Frontal cortex (tissue), 4 donors: ENCODE measurements around the gene ANTXR1. TPM values are rescaled to one million over a fixed set of nuclear protein-coding genes. Genes with fewer than 3 reads are reported as not detected.
A peak's percentile ranks its signal among the peaks of the same experiment; 100 is the strongest.

Experiments
- DNase-seq, 2 donors: peaks; one replicate each; pipeline ENCODE4 v3.0.0; 2012; ENCODE audit warnings: low spot score in 2 of 2
- FAIRE-seq: peaks from 2 replicates; lab custom pipeline; 2012; peaks lifted over from hg19 to GRCh38; lab: Jason Lieb, UNC
- total RNA-seq: library from RNA; depleted of rRNA; stranded (reverse); fragments of >200 nt; gene quantifications from one replicate; pipeline ENCODE4 v1.2.3, GENCODE V29; 2014
- donor health status: control.
- donor health status: control.
- donor health status: control.

ANTXR1 gene
- total RNA-seq, 1 donor from 2014 or later: 8.2 TPM

GRCh38 chr2:69149631-69150215 is 136.7 kb downstream of the ANTXR1 start:
- no peak for DNase-seq
- FAIRE-seq: no peak

GRCh38 chr2:69151931-69152330 is 139.0 kb downstream of the ANTXR1 start:
- no peak for DNase-seq

DNA sequence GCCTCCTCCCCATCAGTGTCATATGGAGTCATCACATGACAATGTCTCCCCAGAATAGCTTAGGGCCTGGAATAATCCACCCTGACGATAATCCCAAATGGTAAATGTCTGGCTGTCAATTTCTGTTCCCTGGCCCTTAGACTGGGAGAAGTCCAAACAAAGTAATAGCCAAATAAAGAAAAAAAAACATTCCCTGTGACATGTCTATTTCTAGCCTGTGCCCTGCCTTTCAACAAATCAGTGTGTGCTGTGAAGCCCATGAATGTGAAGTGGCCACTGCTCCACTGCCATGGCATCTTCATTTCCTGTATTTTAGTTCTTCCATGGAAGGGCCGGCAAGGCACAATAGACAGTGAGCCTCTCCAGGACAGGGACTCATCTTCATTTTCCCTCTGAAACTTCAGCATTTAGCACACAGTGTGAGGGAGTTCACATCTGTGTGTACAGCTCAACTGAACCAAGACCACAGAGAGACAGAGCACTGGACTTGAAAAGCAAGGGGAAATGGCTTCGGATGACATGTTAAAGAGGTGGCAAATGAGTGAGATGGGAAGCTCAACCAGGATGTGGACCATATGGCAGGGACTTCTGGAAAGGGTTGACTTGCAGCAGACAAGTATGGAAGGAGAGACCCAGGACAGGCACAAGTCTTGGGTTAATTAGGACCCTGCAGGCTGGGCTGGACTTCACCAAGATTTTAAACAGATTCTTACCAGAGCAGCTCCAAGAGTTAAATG is 140.0 kb downstream of the ANTXR1 start:
- DNase-seq: no peak
- FAIRE-seq: no peak

More at GRCh38 chr2:69151931-69152330, 139.0 kb downstream of the ANTXR1 start:
- no peak for FAIRE-seq

- DNase-seq: no peak
- no peak for FAIRE-seq
Measured at GRCh38 chr2:69154106-69154505, 141.1 kb downstream of the ANTXR1 start.

- DNase-seq: no peak
- FAIRE-seq: no peak
Measured at GRCh38 chr2:69156624-69157023, 143.6 kb downstream of the ANTXR1 start.

GRCh38 chr2:69157441-69157840 is 144.5 kb downstream of the ANTXR1 start:
- no peak for FAIRE-seq

DNA sequence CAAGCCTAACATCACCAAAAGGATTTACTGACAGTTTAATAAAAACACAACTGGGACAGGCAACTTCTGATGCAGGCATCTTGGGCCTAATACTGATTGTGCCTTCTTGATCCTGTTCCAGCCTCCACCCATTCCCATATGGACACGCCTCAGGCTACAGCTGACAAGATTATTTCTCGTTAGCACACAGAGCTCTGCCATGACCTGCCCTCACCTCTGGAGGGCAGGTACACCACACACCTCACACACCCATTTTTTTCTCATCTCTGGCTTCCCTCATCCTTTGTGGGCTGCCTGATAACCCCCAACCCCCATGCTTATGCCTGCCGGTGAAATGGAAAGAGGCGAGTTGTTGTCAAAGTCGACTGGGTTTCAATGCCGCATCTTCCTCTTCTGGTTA is 147.0 kb downstream of the ANTXR1 start:
- no peak for FAIRE-seq
- no peak for DNase-seq

More at GRCh38 chr2:69157441-69157840, 144.5 kb downstream of the ANTXR1 start:
- no peak for DNase-seq

DNA sequence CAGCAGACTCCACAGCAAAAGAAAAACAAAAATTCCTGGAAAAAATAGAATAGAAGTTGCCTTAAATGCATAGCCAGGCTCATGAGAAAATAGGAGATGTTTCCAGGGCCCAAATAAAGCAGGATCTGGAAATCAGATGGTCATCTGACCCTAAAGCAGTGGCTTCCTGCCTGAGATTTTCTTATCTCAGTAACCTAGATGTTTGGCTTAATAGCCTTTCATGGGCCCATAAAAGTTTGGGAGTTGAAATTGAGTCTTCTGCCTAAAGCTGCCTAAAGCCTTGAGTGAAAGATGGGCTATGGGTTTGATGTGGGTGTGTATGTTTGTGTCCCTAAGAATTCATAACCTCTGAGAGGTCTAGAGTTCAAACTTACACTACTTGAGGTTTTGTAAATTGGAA is 149.1 kb downstream of the ANTXR1 start:
- no peak for FAIRE-seq
- no peak for DNase-seq

- DNase-seq: peak in 1 of 2 donors; percentile 52
Measured at GRCh38 chr2:69163109-69163508, 150.1 kb downstream of the ANTXR1 start.

DNA sequence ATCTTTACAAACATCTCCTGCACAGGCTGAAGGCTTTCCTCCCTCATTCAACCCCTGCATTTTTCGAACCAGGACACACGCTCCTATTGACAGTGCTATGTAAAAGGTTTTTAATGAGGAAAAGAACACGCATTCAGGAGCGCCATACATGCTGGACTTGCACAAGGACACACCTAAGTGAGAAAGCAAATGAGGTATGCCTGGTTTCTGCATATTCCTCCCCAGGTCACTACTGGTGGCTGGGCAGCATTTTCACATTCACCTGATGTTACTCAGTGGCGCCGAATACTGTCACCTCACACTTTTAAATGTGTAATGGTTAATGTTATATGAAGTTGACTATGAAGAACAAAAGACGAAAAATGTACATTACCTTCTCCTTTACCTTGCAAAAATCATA is 150.6 kb downstream of the ANTXR1 start:
- DNase-seq: no peak
- FAIRE-seq: no peak

More at GRCh38 chr2:69163109-69163508, 150.1 kb downstream of the ANTXR1 start:
- FAIRE-seq: no peak

DNA sequence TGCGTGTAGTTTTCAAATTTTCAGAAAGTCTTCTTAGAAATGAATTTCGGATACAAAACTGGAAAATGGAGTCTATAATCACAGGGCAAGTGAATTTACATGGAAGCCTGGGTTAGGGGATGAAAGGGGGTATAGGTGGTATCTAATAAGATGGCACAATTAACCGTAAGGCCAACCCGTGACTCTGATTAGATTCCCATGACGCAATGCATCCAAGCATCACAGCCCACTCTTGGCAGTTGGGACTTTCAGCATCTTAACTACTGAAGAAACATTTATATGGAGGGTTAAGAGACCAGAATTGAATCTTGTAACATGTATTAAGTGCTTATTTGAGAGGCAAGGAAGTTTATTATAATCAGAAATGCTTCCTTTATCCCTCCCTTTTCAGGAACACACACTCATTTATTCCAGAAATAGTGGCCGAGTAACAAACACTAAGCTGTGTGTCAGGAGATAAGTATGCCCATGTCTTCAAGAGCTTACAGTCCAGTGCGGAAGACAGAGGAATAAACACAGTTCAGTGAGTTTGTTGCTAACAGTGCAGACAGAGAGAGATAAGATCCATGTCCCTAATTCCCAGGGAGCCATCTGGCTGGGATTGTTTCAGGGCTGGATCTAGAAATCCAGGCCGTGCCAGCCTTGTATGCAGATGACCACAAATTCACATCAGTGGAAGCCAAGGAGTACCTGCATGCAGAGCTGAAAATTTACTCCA is 151.2 kb downstream of the ANTXR1 start:
- FAIRE-seq: no peak

DNA sequence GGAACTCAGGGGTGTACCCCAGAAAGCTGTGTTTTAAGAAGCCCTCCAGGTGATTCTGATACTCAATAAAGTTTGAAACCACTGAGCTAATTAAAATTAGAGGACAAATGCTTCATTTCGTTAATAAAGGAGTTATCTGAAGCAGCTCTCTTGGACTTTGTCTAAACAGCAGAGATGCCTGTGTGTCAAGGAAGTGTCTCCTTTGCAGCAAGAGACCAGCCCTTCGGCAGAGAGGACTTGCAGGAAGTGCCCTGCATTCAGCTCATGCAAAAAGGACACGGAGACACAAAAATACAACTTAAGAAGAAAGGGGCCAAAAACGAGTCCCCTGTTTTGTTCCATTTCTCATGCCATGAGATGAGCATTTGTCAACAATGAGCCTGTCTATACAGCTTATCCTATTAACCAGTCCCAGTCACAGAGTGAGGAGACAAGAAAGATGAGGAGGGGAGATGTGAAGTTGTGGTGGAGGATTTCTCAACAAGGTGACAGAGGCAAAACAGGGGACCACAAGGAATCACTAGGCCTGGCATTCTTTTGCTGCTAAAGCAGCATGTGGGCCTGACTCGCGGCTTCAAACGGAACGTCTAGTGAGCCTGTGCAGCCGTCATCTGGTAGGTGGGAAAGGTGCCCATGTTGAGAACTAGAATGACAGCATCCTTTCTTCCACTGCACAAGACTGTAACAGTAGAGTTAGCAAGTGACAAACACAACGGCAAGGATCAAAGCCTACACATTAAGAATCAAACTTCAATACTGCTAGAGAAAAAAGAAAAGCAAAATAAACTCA is 152.3 kb downstream of the ANTXR1 start:
- no peak for DNase-seq
- FAIRE-seq: no peak

More for the DNA sequence above, 151.2 kb downstream of the ANTXR1 start:
- no peak for DNase-seq

- DNase-seq (no peak), FAIRE-seq (no peak)
Measured at GRCh38 chr2:69166465-69166811, 153.5 kb downstream of the ANTXR1 start.

DNA sequence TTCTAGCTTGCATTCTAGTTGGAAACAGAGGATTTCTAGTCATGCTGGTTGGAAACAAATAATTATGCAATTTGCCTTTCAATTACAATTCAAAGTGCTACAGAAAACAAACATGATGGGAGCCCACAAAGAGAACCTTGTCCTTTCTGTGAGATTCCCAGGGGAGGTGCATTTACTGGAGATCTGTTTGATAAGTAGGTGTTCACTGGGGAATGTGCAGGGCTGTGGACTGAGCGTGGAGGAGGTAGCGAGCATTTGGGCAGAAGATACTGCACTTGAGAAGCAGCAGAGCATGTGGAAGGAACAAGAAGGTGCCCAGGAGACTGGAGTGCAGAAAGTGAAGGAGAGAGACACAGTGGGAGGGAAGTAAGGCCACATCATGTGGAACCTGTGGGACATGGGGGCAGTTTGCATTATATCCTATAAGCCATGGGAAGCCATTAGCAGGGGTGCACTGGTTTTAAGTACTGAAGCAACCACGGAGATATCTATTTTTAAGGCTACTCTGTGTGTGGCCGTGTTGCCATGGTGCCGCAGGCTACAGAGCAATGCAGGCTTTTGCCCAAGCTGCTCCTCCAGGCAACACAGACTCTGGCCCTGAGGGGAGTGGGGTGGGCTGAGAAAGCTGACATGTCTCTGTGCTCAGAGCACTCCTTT is 154.0 kb downstream of the ANTXR1 start:
- FAIRE-seq: no peak
- no peak for DNase-seq

DNA sequence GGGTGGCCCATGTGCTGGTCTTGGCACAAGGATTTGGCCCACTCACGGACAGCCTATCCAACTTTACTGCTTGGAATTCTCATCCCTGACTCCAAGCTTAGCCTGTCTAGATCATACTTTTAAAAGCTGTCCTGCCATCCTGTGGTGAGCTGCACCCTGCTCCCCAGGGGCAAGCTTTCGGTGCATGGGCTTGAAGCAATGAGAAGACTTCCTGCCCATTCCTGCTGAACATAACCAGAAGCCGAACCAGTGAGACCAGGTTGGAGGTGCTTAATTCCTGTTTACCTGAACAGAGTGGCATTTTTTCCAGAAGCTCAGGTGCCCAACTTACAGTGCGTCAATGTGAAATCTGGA is 154.5 kb downstream of the ANTXR1 start:
- FAIRE-seq: no peak
- no peak for DNase-seq

DNA sequence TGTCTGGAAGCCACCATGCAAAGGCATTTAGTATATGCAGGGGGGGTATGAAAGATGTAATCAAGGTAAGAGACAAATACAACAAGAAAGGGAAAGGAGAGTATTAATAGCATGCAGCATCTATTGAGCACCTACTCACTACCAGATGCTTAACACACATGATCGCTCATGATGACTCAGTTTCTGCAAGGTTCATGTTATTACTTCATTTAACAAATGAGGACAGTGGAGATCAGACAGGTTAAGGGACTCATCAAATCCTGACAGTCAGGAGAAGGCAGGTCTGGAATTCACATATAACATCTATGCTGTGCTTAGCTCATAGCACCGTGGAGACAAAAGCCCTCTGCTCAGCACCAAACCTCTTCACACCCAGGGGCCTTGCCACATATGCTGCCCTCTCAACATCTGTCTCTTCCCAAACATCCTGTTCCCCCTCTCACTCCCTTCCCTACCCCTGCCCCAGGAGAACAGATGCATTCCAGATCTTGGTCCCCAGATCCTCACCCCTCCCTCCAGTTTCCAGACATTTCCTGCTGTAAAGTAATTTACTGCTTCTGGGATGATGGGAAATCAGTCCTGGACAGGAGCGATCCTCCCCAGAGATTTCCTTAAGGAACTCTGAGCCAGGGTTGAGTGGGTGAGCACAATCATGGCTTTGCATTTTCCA is 155.3 kb downstream of the ANTXR1 start:
- DNase-seq (no peak), FAIRE-seq (no peak)

DNA sequence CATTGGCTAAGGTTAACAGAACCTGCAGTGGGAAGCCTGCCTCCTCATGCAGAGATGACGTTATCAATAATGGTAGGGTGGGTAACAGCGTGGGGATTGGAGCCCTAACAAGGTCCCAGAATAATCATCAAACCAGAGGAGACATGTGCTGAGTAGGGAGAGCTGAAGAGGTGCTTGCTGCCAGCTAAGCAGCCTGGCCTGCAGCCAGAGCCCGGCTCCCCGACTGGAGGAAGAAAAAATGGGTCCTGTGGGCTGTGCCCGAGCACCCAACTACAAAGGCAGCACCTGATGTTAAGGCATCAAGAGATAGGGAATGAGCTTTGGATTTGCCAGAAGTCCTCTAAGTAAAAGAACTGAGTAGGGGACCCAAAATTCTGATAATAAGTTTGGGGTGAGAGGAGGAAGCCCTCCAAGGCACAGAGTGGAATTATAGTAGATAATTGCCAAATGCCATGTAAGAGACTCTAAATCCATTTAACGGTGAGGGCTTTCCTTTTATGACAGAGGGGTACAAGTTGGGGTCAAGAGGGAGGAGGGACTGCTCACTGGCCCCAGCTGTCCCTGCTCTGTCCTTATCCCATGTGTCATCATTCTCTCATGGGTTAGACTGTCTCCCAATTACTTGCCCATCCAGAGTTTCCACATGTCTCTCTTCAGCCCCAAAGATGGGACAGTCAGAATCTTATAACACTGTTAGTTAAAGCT is 156.1 kb downstream of the ANTXR1 start:
- no peak for DNase-seq
- FAIRE-seq: no peak

GRCh38 chr2:69169655-69170389 is 156.8 kb downstream of the ANTXR1 start:
- no peak for DNase-seq
- FAIRE-seq: no peak
